DOHH2 (cell line): ENCODE results near the gene DPP10.

Source experiments
- H3F3A ChIP-seq: fragments of 200-600 bp; sonication (generic), shearing (Covaris generic); 2 replicates; pipeline ENCODE4 v1.6.0; 2016; ENCODE audit warnings: antibody characterized with exemption, mild to moderate bottlenecking; ENCODE audit not compliant: control insufficient read depth, insufficient read depth
- H3K27ac ChIP-seq: fragments of 200-600 bp; sonication (generic); 2 replicates; pipeline ENCODE4 v1.5.1; 2014; ENCODE audit warnings: low read depth, mild to moderate bottlenecking, low read length, moderate library complexity
- H3K27me3 ChIP-seq: fragments of 200-600 bp; sonication (generic); 2 replicates; pipeline ENCODE4 v1.6.1; 2014; ENCODE audit warnings: mild to moderate bottlenecking, low read length, mixed read lengths; ENCODE audit not compliant: control insufficient read depth
- H3K36me3 ChIP-seq: fragments of 200-600 bp; sonication (generic); 2 replicates; pipeline ENCODE4 v1.6.1; 2014; ENCODE audit warnings: mild to moderate bottlenecking, low read length, moderate library complexity, mixed read lengths; ENCODE audit not compliant: control insufficient read depth
- H3K4me1 ChIP-seq: fragments of 200-600 bp; sonication (generic); 2 replicates; pipeline ENCODE4 v1.6.1; 2014; ENCODE audit warnings: mild to moderate bottlenecking, low read length, mixed read lengths; ENCODE audit not compliant: control insufficient read depth
- H3K4me2 ChIP-seq: fragments of 200-600 bp; sonication (generic); 2 replicates; pipeline ENCODE4 v1.6.0; 2014; ENCODE audit warnings: mild to moderate bottlenecking, low read length, moderate library complexity
- H3K4me3 ChIP-seq: fragments of 200-600 bp; sonication (generic); 2 replicates; pipeline ENCODE4 v1.5.1; 2014; ENCODE audit warnings: mild to moderate bottlenecking, low read length, mixed read lengths
- H3K79me2 ChIP-seq: fragments of 200-600 bp; sonication (generic); 2 replicates; pipeline ENCODE4 v1.6.1; 2014; ENCODE audit warnings: mild to moderate bottlenecking, low read length, mixed read lengths; ENCODE audit not compliant: control insufficient read depth
- H3K9me2 ChIP-seq: fragments of 200-600 bp; sonication (generic); replicated peaks from 2 replicates; pipeline ENCODE4 v1.6.1; 2014; ENCODE audit warnings: mild to moderate bottlenecking, low read length, mixed read lengths; ENCODE audit not compliant: control insufficient read depth
- H3K9me3 ChIP-seq: fragments of 200-600 bp; sonication (generic); 2 replicates; pipeline ENCODE4 v1.6.1; 2014; ENCODE audit warnings: antibody characterized with exemption, low read length, mixed read lengths; ENCODE audit not compliant: control insufficient read depth, insufficient read depth
- H4K20me1 ChIP-seq: fragments of 200-600 bp; sonication (generic); 2 replicates; pipeline ENCODE4 v1.6.0; 2014; ENCODE audit warnings: low read depth, mild to moderate bottlenecking, antibody characterized with exemption, low read length, moderate library complexity; ENCODE audit not compliant: control insufficient read depth, insufficient read depth
- CTCF ChIP-seq: fragments of 200-600 bp; sonication (generic); IDR thresholded peaks from one replicate; pipeline ENCODE4 v1.5.1; 2014; ENCODE audit warnings: antibody characterized with exemption, mild to moderate bottlenecking, low read depth, low read length; ENCODE audit not compliant: poor library complexity, severe bottlenecking
- EZH2phosphoT487 ChIP-seq: fragments of 200-600 bp; sonication (generic); IDR thresholded peaks from 2 replicates; pipeline ENCODE4 v1.6.1; 2017; ENCODE audit warnings: borderline replicate concordance, mild to moderate bottlenecking, antibody characterized with exemption, low read length, moderate library complexity, mixed read lengths

The DPP10 gene

GRCh38 chr2:115543024-115543423, 1100.6 kb downstream of the DPP10 start:
- H3K4me1 ChIP-seq: no peaks in the 10 kb centered on the region

GRCh38 chr2:115543461-115543860, 1101.0 kb downstream of the DPP10 start:
- H3K27me3 ChIP-seq: no peaks in the 10 kb centered on the region
- H3K79me2 ChIP-seq: no peaks in the 10 kb centered on the region
- H3K4me3 ChIP-seq: no peak overlapping the region
- no peaks in the 10 kb centered on the region for H3K36me3 ChIP-seq
- no peak for TF ChIP-seq CTCF
- no peak for TF ChIP-seq EZH2phosphoT487
- H3K27ac ChIP-seq: no peak overlapping the region
- H3K9me3 ChIP-seq: no peaks in the 10 kb centered on the region
- no peak overlapping the region for H3K4me2 ChIP-seq
- no peaks in the 10 kb centered on the region for H4K20me1 ChIP-seq
- no peaks in the 10 kb centered on the region for H3K9me2 ChIP-seq
- no peaks in the 10 kb centered on the region for H3K4me1 ChIP-seq
- no peaks in the 10 kb centered on the region for H3F3A ChIP-seq

More at GRCh38 chr2:115543024-115543423, 1100.6 kb downstream of the DPP10 start:
- Histone ChIP-seq H3K27me3 (no peaks in the 10 kb centered on the region), H3K9me3 (no peaks in the 10 kb centered on the region), H3K27ac (no peak overlapping the region), H3K9me2 (no peaks in the 10 kb centered on the region), H4K20me1 (no peaks in the 10 kb centered on the region), H3K79me2 (no peaks in the 10 kb centered on the region), H3K36me3 (no peaks in the 10 kb centered on the region), H3K4me2 (no peak overlapping the region), H3F3A (no peaks in the 10 kb centered on the region), H3K4me3 (no peak overlapping the region)
- TF ChIP-seq CTCF (no peak), EZH2phosphoT487 (no peak)

DNA sequence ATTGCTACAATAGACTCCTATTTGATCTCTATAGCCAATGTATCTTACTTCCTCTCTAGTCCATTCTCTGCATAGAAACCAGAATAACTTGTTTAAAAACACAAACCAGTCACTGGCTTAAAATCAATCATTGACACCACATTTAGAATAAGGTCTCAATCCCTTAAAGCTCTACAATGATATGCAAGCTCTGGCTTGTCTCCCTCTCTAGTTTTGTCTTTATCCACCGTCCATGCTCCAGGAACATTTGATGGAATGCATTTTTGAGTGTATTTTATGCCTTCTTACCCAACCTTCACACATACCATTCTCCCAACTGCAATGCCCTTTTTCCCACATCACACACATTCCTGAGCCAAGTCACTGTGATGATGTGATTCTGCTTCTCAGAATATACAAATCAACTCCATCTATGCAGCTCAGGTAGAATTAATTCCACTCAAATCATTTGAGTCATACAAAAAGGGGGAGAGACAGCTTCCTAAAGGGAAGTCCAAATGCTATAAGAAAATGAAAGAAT, 1107.2 kb downstream of the DPP10 start:
- TF ChIP-seq CTCF: no peak
- no peak for TF ChIP-seq EZH2phosphoT487
- no peak overlapping the region for H3K4me3 ChIP-seq

More for the DNA sequence above, 1107.2 kb downstream of the DPP10 start:
- no peaks in the 10 kb centered on the region for H4K20me1 ChIP-seq
- H3K27me3 ChIP-seq: no peaks in the 10 kb centered on the region
- H3K9me2 ChIP-seq: no peaks in the 10 kb centered on the region
- H3K36me3 ChIP-seq: no peaks in the 10 kb centered on the region
- H3K4me2 ChIP-seq: no peak overlapping the region
- H3K9me3 ChIP-seq: no peaks in the 10 kb centered on the region
- H3K27ac ChIP-seq: no peak overlapping the region
- no peaks in the 10 kb centered on the region for H3F3A ChIP-seq
- H3K4me1 ChIP-seq: no peaks in the 10 kb centered on the region
- no peaks in the 10 kb centered on the region for H3K79me2 ChIP-seq
